ENCODE data around the gene IYD.

IYD gene

GRCh38 chr6:150443621-150444020 is 74.8 kb downstream of the IYD start:
- H3K9me3 ChIP-seq (ENCODE audit: control insufficient read depth, insufficient read depth, low read depth, low read length): no peaks in the 10 kb centered on the region
- ChIA-PET CTCF (no interaction called here), POLR2A (no interaction called here)
- no peak overlapping the region for H3K27ac ChIP-seq (ENCODE audit: extremely low read depth, low read depth, low read length)
- H3K36me3 ChIP-seq (ENCODE audit: control insufficient read depth in 2 of 2, insufficient read depth in 1 of 2, low read length in 2 of 2): no peaks in the 10 kb centered on the region
- no peaks in the 10 kb centered on the region for H3K4me1 ChIP-seq (ENCODE audit: control insufficient read depth, insufficient read depth, low read length)
- TF ChIP-seq ZNF660 (tag by site-specific recombination; IDR thresholded peaks at IDR 0.05) (no peak), ZNF24 (tag by site-specific recombination; IDR thresholded peaks at IDR 0.05) (no peak), ZXDB (tag by site-specific recombination; IDR thresholded peaks at IDR 0.05) (no peak), ZNF292 (tag by site-specific recombination; IDR thresholded peaks at IDR 0.05; ENCODE audit: borderline replicate concordance, low read depth) (no peak), ZBTB11 (tag by site-specific recombination; conservative IDR thresholded peaks at IDR 0.05; ENCODE audit: low read depth) (no peak), ZNF394 (tag by site-specific recombination; IDR thresholded peaks at IDR 0.05; ENCODE audit: borderline replicate concordance) (no peak), MEIS1 (CRISPR knock-in tag; IDR thresholded peaks at IDR 0.05; ENCODE audit: borderline replicate concordance) (no peak), ZNF561 (tag by site-specific recombination; IDR thresholded peaks at IDR 0.05; ENCODE audit: borderline replicate concordance) (no peak), ZSCAN18 (tag by site-specific recombination; IDR thresholded peaks at IDR 0.05) (no peak), ZNF391 (tag by site-specific recombination; IDR thresholded peaks at IDR 0.05; ENCODE audit: borderline replicate concordance, low read depth) (no peak), ZNF148 (tag by site-specific recombination; IDR thresholded peaks at IDR 0.05; ENCODE audit: borderline replicate concordance) (no peak), ZNF112 (tag by site-specific recombination; IDR thresholded peaks at IDR 0.05) (no peak), ZNF114 (tag by site-specific recombination; IDR thresholded peaks at IDR 0.05) (no peak), ZNF544 (tag by site-specific recombination; IDR thresholded peaks at IDR 0.05) (no peak), ZNF169 (tag by site-specific recombination; IDR thresholded peaks at IDR 0.05) (no peak)
- TF ChIP-seq, protein P1, sequence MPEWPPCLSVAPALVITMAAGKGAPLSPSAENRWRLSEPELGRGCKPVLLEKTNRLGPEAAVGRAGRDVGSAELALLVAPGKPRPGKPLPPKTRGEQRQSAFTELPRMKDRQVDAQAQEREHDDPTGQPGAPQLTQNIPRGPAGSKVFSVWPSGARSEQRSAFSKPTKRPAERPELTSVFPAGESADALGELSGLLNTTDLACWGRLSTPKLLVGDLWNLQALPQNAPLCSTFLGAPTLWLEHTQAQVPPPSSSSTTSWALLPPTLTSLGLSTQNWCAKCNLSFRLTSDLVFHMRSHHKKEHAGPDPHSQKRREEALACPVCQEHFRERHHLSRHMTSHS (tag by site-specific recombination; IDR thresholded peaks at IDR 0.05): no peak
- TF ChIP-seq, protein P2, sequence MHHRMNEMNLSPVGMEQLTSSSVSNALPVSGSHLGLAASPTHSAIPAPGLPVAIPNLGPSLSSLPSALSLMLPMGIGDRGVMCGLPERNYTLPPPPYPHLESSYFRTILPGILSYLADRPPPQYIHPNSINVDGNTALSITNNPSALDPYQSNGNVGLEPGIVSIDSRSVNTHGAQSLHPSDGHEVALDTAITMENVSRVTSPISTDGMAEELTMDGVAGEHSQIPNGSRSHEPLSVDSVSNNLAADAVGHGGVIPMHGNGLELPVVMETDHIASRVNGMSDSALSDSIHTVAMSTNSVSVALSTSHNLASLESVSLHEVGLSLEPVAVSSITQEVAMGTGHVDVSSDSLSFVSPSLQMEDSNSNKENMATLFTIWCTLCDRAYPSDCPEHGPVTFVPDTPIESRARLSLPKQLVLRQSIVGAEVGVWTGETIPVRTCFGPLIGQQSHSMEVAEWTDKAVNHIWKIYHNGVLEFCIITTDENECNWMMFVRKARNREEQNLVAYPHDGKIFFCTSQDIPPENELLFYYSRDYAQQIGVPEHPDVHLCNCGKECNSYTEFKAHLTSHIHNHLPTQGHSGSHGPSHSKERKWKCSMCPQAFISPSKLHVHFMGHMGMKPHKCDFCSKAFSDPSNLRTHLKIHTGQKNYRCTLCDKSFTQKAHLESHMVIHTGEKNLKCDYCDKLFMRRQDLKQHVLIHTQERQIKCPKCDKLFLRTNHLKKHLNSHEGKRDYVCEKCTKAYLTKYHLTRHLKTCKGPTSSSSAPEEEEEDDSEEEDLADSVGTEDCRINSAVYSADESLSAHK (tag by site-specific recombination; IDR thresholded peaks at IDR 0.05): no peak
- TF ChIP-seq, protein P3, sequence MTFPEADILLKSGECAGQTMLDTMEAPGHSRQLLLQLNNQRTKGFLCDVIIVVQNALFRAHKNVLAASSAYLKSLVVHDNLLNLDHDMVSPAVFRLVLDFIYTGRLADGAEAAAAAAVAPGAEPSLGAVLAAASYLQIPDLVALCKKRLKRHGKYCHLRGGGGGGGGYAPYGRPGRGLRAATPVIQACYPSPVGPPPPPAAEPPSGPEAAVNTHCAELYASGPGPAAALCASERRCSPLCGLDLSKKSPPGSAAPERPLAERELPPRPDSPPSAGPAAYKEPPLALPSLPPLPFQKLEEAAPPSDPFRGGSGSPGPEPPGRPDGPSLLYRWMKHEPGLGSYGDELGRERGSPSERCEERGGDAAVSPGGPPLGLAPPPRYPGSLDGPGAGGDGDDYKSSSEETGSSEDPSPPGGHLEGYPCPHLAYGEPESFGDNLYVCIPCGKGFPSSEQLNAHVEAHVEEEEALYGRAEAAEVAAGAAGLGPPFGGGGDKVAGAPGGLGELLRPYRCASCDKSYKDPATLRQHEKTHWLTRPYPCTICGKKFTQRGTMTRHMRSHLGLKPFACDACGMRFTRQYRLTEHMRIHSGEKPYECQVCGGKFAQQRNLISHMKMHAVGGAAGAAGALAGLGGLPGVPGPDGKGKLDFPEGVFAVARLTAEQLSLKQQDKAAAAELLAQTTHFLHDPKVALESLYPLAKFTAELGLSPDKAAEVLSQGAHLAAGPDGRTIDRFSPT (tag by site-specific recombination; IDR thresholded peaks at IDR 0.05): no peak
- TF ChIP-seq, protein P4, sequence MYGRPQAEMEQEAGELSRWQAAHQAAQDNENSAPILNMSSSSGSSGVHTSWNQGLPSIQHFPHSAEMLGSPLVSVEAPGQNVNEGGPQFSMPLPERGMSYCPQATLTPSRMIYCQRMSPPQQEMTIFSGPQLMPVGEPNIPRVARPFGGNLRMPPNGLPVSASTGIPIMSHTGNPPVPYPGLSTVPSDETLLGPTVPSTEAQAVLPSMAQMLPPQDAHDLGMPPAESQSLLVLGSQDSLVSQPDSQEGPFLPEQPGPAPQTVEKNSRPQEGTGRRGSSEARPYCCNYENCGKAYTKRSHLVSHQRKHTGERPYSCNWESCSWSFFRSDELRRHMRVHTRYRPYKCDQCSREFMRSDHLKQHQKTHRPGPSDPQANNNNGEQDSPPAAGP (tag by site-specific recombination; IDR thresholded peaks at IDR 0.05): no peak
- TF ChIP-seq, protein P5, sequence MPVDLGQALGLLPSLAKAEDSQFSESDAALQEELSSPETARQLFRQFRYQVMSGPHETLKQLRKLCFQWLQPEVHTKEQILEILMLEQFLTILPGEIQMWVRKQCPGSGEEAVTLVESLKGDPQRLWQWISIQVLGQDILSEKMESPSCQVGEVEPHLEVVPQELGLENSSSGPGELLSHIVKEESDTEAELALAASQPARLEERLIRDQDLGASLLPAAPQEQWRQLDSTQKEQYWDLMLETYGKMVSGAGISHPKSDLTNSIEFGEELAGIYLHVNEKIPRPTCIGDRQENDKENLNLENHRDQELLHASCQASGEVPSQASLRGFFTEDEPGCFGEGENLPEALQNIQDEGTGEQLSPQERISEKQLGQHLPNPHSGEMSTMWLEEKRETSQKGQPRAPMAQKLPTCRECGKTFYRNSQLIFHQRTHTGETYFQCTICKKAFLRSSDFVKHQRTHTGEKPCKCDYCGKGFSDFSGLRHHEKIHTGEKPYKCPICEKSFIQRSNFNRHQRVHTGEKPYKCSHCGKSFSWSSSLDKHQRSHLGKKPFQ (tag by site-specific recombination; IDR thresholded peaks at IDR 0.05): no peak
- H3K4me3 ChIP-seq (ENCODE audit: low read depth, low read length): no peak overlapping the region

Data from HEK293 (cell line).